Hindlimb muscle (tissue), 1 donor: ENCODE results near the gene FKBP4. TPM values are rescaled to one million over a fixed set of nuclear protein-coding genes. Genes with fewer than 3 reads are reported as not detected.

Source experiments
- polyA plus RNA-seq: library from polyadenylated mRNA; unstranded; fragments of 120-200 nt; gene quantifications from one replicate; pipeline ENCODE4 v1.2.1, GENCODE V29; 2013; ENCODE audit not compliant: insufficient read length

FKBP4 gene
- polyA plus RNA-seq, 1 donor: 43.4 TPM

Other genes starting within 250 kb of the FKBP4 start
- gene ITFG2, start 17.7 kb downstream of the FKBP4 start, polyA plus RNA-seq: 38.9 TPM
- gene NRIP2, start 40.1 kb downstream of the FKBP4 start, polyA plus RNA-seq: 6.1 TPM
- gene TEX52, start 62.1 kb downstream of the FKBP4 start, polyA plus RNA-seq: 0.79 TPM
- gene FOXM1, start 82.2 kb downstream of the FKBP4 start, polyA plus RNA-seq: 16.9 TPM
- 22.9 TPM for gene RHNO1, start 82.3 kb downstream of the FKBP4 start, polyA plus RNA-seq
- 24.8 TPM for gene TULP3, start 95.9 kb downstream of the FKBP4 start, polyA plus RNA-seq
- 134 TPM for gene TEAD4, start 164.4 kb downstream of the FKBP4 start, polyA plus RNA-seq